ENCODE data around the gene DCUN1D4.

DNA sequence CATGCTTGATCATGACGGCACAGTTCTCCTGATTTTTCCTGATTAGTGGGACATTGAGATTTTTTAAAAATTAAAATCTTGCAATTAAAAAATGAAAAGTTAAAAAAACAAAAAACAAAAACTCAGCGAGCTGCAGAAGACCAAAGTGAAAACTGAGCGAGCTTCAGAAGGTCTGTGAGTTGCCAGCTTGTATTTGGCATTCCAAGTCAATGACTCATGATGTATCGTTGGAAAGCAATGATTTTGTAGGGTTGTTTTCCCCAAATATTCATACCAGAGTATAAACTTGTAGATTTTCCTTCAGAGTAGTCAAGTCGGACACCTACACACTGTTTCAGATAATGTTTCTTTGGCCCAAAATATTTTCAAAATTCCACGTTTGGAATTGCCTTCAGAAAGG, 100.3 kb downstream of the DCUN1D4 start:
- TF ChIP-seq, protein P1, sequence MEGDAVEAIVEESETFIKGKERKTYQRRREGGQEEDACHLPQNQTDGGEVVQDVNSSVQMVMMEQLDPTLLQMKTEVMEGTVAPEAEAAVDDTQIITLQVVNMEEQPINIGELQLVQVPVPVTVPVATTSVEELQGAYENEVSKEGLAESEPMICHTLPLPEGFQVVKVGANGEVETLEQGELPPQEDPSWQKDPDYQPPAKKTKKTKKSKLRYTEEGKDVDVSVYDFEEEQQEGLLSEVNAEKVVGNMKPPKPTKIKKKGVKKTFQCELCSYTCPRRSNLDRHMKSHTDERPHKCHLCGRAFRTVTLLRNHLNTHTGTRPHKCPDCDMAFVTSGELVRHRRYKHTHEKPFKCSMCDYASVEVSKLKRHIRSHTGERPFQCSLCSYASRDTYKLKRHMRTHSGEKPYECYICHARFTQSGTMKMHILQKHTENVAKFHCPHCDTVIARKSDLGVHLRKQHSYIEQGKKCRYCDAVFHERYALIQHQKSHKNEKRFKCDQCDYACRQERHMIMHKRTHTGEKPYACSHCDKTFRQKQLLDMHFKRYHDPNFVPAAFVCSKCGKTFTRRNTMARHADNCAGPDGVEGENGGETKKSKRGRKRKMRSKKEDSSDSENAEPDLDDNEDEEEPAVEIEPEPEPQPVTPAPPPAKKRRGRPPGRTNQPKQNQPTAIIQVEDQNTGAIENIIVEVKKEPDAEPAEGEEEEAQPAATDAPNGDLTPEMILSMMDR (IDR thresholded peaks at IDR 0.05; ENCODE audit: poor library complexity), result no peak
- no peak for TF ChIP-seq EZH2 (IDR thresholded peaks at IDR 0.05; ENCODE audit: borderline replicate concordance)

Data from hepatocyte (in vitro differentiated cells).